Ovary (tissue), 9 donors: ENCODE data around the gene SAMHD1. TPM values are rescaled to one million over a fixed set of nuclear protein-coding genes. Genes with fewer than 3 reads are reported as not detected.

Experiments used
- DNase-seq, 5 donors: peaks; one replicate each; pipeline ENCODE4 v3.0.0-alpha.2; 2019 to 2020
- H3K27ac ChIP-seq, 2 donors: fragments of 200-600 bp; one replicate each; pipeline versions ENCODE4 v1.5.1 to v1.8.0; 2019 to 2022
- H3K27me3 ChIP-seq: fragments of 200-600 bp; one replicate; pipeline ENCODE4 v1.8.0; 2022
- H3K36me3 ChIP-seq: fragments of 200-600 bp; sonication (generic); one replicate; pipeline ENCODE4 v1.5.1; 2019
- H3K4me1 ChIP-seq: one replicate; pipeline ENCODE4 v1.8.1; 2013; ENCODE audit warnings: mild to moderate bottlenecking, moderate library complexity; ENCODE audit not compliant: insufficient read depth
- H3K4me3 ChIP-seq: fragments of 200-600 bp; sonication (generic); one replicate; pipeline ENCODE4 v1.5.1; 2017
- H3K9me3 ChIP-seq, 2 donors: fragments of 200-600 bp in 1 of 2; sonication (generic) in 1 of 2; one replicate each; pipeline versions ENCODE4 v1.5.1 to v1.8.1; 2013 to 2019; ENCODE audit warnings: mild to moderate bottlenecking in 1 of 2, moderate library complexity in 1 of 2
- CTCF ChIP-seq, 3 donors: fragments of 450-650 bp in 2 of 3; fragments of 200-600 bp in 1 of 3; IDR thresholded peaks; one replicate each; pipeline versions ENCODE4 v1.5.1 to v1.8.0; 2016 to 2022; ENCODE audit warnings: antibody characterized with exemption in 3 of 3, mild to moderate bottlenecking in 1 of 3
- EP300 ChIP-seq: sonication (generic); formaldehyde crosslinking; IDR thresholded peaks from one replicate; pipeline ENCODE4 v1.6.1; 2017; ENCODE audit warnings: antibody characterized with exemption
- POLR2A ChIP-seq: fragments of 450-650 bp; IDR thresholded peaks from one replicate; pipeline ENCODE4 v1.6.1; 2017; ENCODE audit warnings: antibody characterized with exemption, mild to moderate bottlenecking, moderate library complexity
- WGBS, 3 donors: extraction: QIAGEN DNeasy Blood & Tissue Kit in 1 of 3; methylation state at CpG; one replicate each; pipeline versions ENCODE4 v1.1.5 to v1.1.7; 2013 to 2017; 5-methylcytosine and 5-hydroxymethylcytosine counted together
- intact Hi-C, 4 donors: fragments of 100-400 bp; cut with DNase I; formaldehyde crosslinking; loops; one replicate each; pipeline versions ENCODE4 v1.11.0 to v1.15.1; 2022 to 2023
- polyA plus RNA-seq, 2 donors: library from polyadenylated mRNA; stranded (reverse); fragments of 200-250 nt in 1 of 2; fragments of 350-450 nt in 1 of 2; fragmentation: Illumina TruSeq in 1 of 2; extraction: RNeasy Lipid Tissue Mini Kit (QIAGEN cat#74804) in 1 of 2; gene quantifications; one replicate each; pipeline ENCODE4 v1.2.3, GENCODE V29; 2013 to 2014
- total RNA-seq, 7 donors: library from RNA; depleted of rRNA in 2 of 7; stranded (reverse); fragments of >200 nt in 2 of 7; fragmentation: NEBNext Ultra II Directional in 3 of 7; extraction: Animal tissue kit (Norgen Biotek cat#: 25700) in 3 of 7; gene quantifications; one replicate each; pipeline versions ENCODE4 v1.1.0 to v1.2.4, GENCODE V29; 2016 to 2023
- donor health status: DM: no; HTN: no; CAD: no; lungs with moderate emphysema.
- donor health status: DM: no; HTN: no; CAD: no.
- donor health status: Bipolar disorder and iron deficiency.
- donor health status: DM: yes; HTN: yes; CAD: no.
- donor health status: DM: no; HTN: no; CAD: no.
- donor health status: DM: yes; HTN: yes; CAD: no.

Gene SAMHD1
- total and polyA plus RNA-seq, 9 donors: 25.4 to 184 (median 103) TPM

GRCh38 chr20:36849333-36850065 lies 102.0 kb downstream of the SAMHD1 start:
- Histone ChIP-seq H3K27me3 (no peaks in the 10 kb centered on the region), H3K27ac (peak overlapping the region in 1 of 2 donors; percentile 4), H3K9me3 (no peaks in the 10 kb centered on the region), H3K36me3 (no peaks in the 10 kb centered on the region), H3K4me1 (peaks cover 19% of the 10 kb centered on the region), H3K4me3 (no peak overlapping the region)
- no peak for DNase-seq
- TF ChIP-seq POLR2A: no peak
- TF ChIP-seq EP300: no peak
- 69 to 84% (median 71%) methylated on average over 9 of the region's 9 CpGs for WGBS, 3 donors
- intact Hi-C loops: no loop called here

GRCh38 chr20:36848677-36849076 lies 102.8 kb downstream of the SAMHD1 start:
- Histone ChIP-seq H3K27ac (peak overlapping the region; percentile 53 to 65), H3K27me3 (no peaks in the 10 kb centered on the region), H3K4me3 (no peak overlapping the region), H3K36me3 (no peaks in the 10 kb centered on the region), H3K9me3 (no peaks in the 10 kb centered on the region), H3K4me1 (peaks cover 17% of the 10 kb centered on the region)
- TF ChIP-seq POLR2A: no peak
- TF ChIP-seq CTCF (IDR thresholded peaks at IDR 0.05): no peak
- no peak for TF ChIP-seq EP300
- intact Hi-C loops: no loop called here
- DNase-seq: no peak

GRCh38 chr20:36848078-36848660 lies 103.3 kb downstream of the SAMHD1 start:
- no peaks in the 10 kb centered on the region for H3K27me3 ChIP-seq
- WGBS, 3 donors: 24 to 26% (median 26%) methylated on average over 6 of the region's 6 CpGs
- H3K4me3 ChIP-seq: no peak overlapping the region
- intact Hi-C loops: no loop called here
- H3K9me3 ChIP-seq: no peaks in the 10 kb centered on the region
- H3K4me1 ChIP-seq: peaks cover 17% of the 10 kb centered on the region
- DNase-seq: peak in 2 of 5 donors; percentile 52 to 62
- TF ChIP-seq EP300 (no peak), CTCF (IDR thresholded peaks at IDR 0.05) (no peak), POLR2A (no peak)
- H3K36me3 ChIP-seq: no peaks in the 10 kb centered on the region
- H3K27ac ChIP-seq: peak overlapping the region; percentile 53 to 65

- TF ChIP-seq EP300: no peak
- TF ChIP-seq POLR2A: no peak
- no peak for TF ChIP-seq CTCF (IDR thresholded peaks at IDR 0.05)
- DNase-seq: no peak
- Histone ChIP-seq H3K27ac (peak overlapping the region; percentile 53 to 65), H3K4me1 (peaks cover 17% of the 10 kb centered on the region), H3K27me3 (no peaks in the 10 kb centered on the region), H3K4me3 (no peak overlapping the region), H3K9me3 (no peaks in the 10 kb centered on the region), H3K36me3 (no peaks in the 10 kb centered on the region)
- WGBS, 3 donors: 63 to 70% (median 68%) methylated on average over 1 of the region's 1 CpG
- intact Hi-C loops: no loop called here
These were observed 103.8 kb downstream of the SAMHD1 start for GRCh38 chr20:36847710-36848040.

GRCh38 chr20:36847009-36847709 lies 104.3 kb downstream of the SAMHD1 start:
- Histone ChIP-seq H3K9me3 (no peaks in the 10 kb centered on the region), H3K4me3 (no peak overlapping the region), H3K36me3 (no peaks in the 10 kb centered on the region), H3K27me3 (no peaks in the 10 kb centered on the region), H3K27ac (peak overlapping the region; percentile 53 to 65), H3K4me1 (peaks cover 16% of the 10 kb centered on the region)
- peak; percentile 71 for TF ChIP-seq EP300
- TF ChIP-seq CTCF (IDR thresholded peaks at IDR 0.05): no peak
- peak; percentile 22 for TF ChIP-seq POLR2A
- 50 to 59% (median 53%) methylated on average over 18 of the region's 18 CpGs for WGBS, 3 donors
- peak; percentile 71 to 89 (median 76) for DNase-seq
- intact Hi-C loops: no loop called here
